H54 (cell line): ENCODE measurements around the gene VAV1.

Experiments
- DNase-seq: peaks from one replicate; pipeline ENCODE4 v3.0.0; 2011; ENCODE audit warnings: low spot score, mixed read lengths; ENCODE audit not compliant: insufficient read length
- FAIRE-seq: peaks from 3 replicates; lab custom pipeline; 2011; peaks lifted over from hg19 to GRCh38; lab: Jason Lieb, UNC
- POLR2A ChIP-seq: IDR thresholded peaks from 2 replicates; pipeline ENCODE4 v1.6.1; 2011; ENCODE audit warnings: low read depth, mild to moderate bottlenecking, low read length

The VAV1 gene

DNA sequence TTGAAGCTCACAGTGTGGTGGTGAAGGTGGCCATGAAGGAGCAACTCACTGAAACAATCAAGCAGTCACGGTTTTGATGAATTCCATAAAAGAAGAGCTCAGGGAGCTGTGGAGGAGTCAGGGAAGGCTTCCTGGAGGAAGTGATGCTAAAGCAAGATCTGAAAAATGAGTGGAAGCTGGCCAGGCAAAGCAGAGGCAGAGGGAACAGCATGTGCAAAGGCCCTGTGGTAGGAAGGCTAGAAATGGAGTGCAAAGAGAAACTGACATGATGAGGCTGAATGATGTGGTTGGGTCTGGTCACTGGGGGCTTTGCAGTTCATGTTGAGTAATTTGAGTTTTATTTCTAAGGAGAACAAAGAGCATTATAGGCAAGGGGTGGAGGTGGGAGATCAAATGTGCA lies 121.8 kb downstream of the VAV1 start:
- TF ChIP-seq POLR2A: no peak
- DNase-seq (no peak), FAIRE-seq (no peak)

DNA sequence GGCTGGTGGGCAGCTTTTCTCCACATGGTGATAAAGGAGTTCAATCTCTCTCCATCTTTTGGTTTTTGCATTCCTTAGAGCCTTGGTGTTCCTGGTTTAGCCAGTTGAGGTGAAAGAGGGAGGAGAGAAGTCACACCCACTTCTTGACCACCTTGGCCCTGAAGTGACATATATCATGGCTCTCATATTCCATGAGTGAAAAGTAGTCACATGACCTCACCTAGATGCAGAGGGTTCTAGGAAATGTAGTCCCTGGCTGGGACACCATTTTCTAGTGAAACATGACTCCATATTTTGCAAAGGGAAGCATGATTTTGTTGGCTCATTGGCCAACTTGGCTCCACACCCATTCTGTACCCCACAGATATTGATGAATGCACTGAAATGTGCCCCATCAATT lies 130.9 kb downstream of the VAV1 start:
- DNase-seq: no peak
- TF ChIP-seq POLR2A: no peak
- FAIRE-seq: no peak

DNA sequence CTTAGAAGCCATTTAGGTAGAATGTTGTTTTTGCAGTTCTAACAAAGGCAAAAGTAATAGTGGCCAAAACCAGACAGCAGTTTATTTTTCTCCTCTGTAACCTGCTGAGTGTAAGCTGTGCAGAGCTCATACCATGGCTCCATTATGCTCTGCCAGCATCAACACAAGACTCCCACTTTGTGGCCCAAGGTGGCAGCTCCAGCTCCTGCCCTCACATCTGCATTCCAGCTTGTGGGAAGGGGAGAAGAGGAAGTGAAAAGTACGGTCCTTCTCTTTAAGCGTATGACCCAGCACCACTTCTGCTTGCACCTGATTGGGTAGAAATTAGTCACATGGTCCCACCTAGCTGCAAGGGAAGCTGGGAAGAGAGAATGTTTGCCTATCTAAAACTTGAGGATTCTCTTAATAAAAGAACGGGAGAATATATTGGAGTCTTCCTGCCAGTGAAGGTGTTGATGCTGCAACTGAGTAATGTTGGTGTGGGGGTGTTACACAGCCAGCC lies 134.1 kb downstream of the VAV1 start:
- FAIRE-seq (no peak), DNase-seq (no peak)

More for the DNA sequence above, 134.1 kb downstream of the VAV1 start:
- TF ChIP-seq POLR2A: no peak
